RPMI7951 (cell line): Measurements from ENCODE around the gene PLA2G12B. TPM values are rescaled to one million over a fixed set of nuclear protein-coding genes. Genes with fewer than 3 reads are reported as not detected.
"Not testable (repeated sequence)": the region's sequence is repeated elsewhere in the genome, so short reads cannot be mapped to it uniquely, and the experiment has no call there.

Experiments
- DNase-seq: peaks from one replicate; pipeline ENCODE4 v3.0.0-alpha.2; 2012; ENCODE audit warnings: low read depth
- total RNA-seq: library from RNA; depleted of rRNA; stranded (reverse); fragments of >200 nt; shearing (Covaris generic); gene quantifications from 2 replicates; pipeline ENCODE4 v1.2.3, GENCODE V29; 2014; rRNA removed

The PLA2G12B gene, protein sequence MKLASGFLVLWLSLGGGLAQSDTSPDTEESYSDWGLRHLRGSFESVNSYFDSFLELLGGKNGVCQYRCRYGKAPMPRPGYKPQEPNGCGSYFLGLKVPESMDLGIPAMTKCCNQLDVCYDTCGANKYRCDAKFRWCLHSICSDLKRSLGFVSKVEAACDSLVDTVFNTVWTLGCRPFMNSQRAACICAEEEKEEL
- not detected in 2 replicates for total RNA-seq

DNA sequence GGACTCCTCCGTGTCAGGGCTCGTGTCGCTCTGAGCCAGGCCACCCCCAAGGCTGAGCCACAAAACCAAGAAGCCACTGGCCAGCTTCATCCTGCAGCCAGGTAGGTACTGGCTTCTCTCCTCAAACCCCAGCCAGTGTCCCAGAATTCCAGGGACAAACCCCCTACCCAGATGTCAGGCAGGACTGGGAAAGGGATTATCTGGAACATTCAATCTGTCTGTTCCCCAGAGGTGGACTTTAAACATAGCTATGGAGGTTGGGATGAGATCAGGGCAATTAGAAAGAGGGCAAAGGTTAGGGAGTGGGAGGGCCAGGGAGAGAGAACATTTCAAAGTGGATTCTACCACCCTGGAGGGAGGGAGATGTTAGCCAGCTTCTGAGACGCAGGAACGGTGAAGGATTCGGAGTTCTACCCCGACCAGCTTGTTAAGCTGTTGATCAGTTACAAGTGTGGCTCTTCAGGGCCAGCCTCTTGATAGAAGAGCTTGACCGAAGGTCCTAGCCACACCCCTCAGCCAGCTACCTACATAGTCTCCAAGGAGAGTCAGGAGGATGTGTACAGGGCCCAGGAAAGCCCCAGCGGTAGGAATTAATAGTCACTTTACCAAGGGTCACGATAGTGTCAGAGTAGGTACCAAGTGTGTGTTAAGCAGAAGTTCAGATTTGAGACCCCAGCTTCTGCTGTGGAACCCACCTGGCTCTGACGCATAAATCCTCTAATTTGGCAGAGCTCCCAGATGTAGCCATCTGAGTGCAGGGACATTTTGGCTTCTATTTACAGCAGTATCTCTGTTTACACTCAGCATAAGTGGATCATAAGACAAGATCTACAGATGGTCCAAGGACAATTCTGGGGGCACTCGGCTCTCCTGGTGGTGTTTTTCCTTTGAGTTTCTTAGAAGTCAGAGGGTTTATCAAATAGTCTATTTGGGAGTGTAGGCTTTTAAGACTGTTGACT lies at the start of gene PLA2G12B:
PLA2G12B (minus strand) TSS at position 211 of the 959 bp plus-strand sequence; CDS start at position 90, 121 bp downstream.
- no peak for DNase-seq

DNA sequence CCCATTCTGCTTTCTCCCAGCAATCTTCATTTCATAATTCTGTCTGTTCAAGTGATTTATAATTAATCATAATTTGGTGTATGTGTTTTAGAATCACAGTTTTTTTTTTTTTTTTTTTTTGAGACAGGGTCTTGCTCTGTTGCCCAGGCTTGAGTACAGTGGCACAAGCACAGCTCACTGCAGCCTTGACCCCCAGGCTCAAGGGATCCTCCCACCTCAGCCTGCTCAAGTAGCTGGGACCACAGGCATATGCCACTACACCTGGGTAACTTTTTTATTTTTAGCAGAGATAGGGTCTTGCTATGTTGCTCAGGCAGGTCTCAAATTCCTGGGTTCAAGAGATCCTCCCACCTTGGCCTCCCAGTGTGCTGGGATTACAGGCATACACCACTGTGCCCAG lies 49.2 kb upstream of the PLA2G12B start:
- DNase-seq, result no peak

DNA sequence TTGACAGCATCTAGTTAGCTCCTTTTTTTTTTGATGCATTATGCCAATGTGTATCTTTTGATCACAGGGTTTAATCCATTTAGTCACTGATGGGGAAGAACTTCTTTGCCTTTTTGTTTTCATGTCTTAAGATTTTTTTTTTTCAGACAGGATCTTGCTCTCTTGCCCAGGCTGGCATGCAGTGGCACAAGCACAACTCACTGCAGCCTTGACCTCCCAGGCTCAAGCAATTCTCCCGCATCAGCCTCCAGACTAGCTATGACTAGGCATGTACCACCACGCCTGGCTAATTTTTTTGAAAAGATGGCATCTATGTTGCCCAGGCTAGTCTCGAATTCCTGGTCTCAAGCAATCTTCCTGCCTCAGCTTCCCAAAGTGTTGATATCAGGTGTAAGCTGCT lies 46.4 kb upstream of the PLA2G12B start:
- DNase-seq, result no peak

DNA sequence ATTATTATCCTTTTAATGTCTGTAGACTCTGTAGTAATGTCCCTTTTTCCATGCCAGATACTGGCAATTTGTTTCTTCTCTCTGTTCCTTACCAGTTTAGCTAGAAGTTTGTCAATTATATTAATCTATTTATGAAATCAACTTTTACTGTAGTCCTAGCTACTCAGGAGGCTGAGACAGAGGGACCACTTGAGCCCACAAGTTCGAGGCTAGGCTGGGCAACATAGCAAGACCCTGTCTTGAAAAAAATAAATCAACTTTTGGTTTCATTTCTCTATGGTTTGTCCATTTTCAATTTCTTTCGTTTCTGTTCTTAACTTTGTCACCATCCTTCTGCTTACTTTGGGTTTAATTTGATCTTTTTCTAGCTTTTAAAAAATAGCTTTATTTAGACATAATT lies 42.5 kb upstream of the PLA2G12B start:
- no peak for DNase-seq

DNA sequence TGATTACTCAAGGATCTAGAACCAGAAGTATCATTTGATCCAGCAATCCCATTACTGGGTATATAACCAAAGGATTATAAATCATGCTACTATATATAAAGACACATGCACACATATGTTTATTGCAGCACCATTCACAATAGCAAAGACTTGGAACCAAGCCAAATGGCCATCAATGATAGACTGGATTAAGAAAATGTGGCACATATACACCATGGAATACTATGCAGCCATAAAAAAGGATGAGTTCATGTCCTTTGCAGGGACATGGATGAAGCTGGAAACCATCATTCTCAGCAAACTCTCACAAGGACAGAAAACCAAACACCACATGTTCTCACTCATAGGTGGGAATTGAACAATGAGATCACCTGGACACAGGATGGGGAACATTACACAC lies 40.9 kb upstream of the PLA2G12B start:
- DNase-seq, result not testable (repeated sequence)

DNA sequence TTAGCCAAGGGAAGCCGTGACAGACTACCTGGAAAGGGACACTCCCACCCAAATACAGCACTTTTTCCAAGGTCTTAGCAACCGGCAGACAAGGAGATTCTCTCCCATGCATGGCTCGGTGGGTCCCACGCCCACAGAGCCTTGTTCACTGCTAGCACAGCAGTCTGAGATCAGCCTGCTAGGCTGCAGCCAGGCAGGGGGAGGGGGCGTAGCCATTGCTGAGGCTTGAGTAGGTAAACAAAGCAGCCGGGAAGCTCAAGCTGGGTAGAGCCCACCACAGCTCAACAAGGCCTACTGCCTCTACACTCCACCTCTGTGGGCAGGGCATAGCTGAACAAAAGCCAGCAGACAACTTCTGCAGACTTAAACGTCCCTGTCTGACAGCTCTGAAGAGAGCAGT lies 35.2 kb upstream of the PLA2G12B start:
- DNase-seq, result not testable (repeated sequence)

DNA sequence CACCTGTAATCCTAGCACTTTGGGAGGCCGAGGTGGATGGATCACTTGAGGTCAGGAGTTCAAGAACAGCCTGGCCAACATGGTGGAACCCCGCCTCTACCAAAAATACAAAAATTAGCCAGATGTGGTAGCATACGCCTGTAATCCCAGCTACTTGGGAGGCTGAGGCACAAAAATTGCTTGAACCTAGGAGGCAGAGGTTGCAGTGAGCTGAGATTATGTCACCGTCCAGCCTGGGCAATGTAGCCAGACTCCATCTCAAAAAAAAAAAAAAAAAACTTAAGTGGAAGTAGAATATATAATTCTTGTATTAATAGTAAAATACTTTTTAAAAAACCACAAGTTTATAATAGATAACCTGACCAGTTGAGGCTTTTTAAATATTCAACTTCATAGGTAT lies 30.0 kb upstream of the PLA2G12B start:
- DNase-seq, result not testable (repeated sequence)

DNA sequence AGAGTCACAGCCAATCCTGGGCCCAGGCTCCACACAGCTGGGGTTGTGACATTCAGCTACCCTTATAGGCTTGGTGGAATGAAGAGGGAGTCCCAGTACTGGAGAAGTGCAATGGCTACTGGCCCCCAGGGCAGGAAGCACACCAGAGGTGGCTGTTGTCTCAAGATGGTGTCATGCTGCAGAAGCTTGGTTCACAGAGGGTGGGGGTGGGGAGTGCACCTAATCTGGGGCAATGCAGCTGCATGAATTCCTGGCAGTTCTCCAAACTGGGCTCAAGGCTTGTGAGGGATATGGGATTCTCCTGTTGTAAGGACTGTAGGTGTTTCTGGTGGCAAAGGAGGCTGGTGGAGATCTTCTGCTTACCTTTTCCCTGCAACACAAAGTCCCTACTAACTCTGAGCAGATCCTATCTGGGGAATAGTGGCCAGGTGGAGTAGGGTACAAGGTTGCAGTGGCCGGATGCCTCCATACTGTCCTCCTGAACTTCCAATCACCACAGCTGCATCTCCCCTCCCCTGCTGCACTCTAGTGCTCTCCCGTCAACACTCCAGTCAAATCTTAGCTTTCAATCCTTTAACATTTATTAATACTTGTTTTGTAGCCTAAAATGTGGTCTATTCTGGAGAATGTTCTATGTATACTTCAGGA lies 27.4 kb upstream of the PLA2G12B start:
- peak; percentile 28 for DNase-seq

DNA sequence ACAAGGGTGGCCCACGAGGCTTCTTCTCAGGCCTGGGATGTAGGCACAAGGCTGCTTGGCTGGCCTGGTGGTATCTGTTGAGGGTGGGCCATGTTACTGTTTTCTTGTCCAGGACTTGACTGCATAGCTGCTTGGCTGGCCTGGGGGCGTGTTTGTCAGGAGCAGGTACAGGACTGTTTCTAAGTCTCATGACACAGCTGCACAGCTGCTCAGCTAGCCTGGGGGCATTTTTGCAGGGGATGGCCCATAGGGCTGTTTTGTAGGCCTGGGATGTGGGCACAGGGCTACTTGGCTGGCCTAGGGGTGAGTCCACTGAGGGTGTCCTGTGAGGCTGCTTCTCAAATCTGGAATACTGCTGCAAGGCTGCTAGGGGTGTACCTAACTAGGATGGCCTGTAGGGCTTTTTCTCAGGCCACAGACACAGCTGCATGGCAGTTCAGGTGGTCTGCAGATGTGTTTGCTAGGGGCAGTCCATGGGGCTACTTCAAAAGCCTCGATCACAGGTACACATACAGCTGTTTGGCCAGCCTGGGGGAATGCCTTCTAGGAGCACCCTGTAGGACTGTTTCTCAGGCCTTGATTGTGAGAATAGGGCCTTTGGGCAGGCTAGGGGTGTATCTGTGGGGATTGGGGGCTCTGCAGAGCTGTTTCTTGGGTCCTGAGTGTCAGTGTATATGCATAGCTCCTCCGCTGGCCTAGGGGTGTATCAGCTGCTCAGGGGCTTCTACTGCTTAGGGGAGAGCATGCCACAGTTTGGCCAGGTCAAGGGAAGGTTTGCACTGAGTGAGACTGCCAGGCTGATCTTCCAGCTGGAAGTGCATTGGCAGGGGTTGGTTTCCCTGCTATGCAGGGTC lies 26.6 kb upstream of the PLA2G12B start:
- DNase-seq, result peak; percentile 13

DNA sequence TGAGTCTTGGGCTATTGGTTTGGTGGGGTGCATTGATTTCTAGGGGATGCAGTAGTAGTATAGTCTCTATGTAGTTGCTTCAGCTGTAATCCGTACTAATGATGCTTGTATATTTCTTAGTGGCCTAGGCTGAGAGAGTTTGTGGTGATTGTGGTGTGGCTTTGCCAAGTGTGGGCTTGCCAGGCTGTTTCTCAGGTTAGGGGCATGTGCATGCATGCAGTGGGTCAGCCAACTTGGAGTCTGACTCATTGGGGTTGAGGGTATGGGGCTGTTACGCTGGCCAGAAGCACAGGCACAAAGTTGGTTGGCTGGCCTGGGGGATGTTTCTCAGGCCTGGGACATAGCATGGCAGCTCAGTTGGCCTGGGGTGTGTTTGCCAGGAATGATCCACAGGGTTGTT lies 25.7 kb upstream of the PLA2G12B start:
- DNase-seq, result no peak

DNA sequence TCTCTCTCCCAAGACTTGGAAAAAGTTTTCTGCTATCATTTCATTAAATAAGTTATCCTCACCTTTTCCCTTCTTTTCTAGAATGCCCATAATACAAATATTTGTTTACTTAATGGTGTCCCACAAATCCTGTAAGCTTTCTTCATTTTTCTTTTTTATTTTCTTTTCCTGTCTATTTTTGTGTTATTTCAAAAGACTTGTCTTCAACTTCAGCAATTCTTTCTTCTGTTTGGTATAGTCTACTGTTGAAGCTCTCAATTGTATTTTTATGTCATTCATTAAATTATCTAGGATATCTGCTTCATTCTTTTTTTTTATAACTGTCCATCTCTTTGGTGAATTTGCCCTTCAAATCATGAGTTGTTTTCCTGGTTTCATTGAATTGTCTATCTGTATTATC lies 25.1 kb upstream of the PLA2G12B start:
- DNase-seq, result no peak

DNA sequence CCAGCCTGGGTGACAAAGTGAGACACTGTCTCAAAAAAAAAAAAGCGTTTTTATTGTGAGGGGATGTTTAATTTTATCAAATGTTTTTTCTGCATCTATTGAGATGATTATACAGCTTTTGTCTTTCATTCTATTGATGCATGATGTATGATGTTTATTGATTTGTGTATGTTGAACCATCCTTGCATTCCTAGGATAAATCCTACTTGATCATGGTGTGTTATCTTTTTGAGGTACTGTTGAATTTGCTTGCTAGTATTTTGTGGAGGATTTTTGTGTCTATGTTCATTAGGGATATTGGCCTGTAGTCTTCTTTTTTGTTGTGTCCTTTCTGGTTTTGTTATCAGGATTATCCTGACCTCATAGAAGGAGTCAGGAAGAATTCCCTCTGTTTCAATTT lies 22.3 kb upstream of the PLA2G12B start:
- no peak for DNase-seq

DNA sequence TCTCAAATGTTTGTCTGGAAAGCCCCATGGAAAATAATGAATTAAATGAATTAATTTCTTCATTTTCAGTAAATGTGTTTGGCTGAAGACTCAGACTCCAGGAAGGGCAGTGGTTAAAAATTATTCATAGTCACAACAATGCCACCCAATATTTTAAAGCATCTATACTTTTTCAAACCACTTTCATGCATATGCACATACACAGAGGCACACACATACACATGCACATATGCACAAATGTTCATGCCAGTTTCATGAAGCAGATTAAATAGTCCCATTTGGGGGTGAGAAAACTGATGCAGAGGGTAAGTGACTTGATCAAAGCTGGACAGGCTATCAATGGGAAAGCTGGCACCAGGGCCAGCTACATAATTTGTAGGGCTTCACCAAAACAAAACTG lies 1.4 kb upstream of the PLA2G12B start:
- DNase-seq, result no peak

DNA sequence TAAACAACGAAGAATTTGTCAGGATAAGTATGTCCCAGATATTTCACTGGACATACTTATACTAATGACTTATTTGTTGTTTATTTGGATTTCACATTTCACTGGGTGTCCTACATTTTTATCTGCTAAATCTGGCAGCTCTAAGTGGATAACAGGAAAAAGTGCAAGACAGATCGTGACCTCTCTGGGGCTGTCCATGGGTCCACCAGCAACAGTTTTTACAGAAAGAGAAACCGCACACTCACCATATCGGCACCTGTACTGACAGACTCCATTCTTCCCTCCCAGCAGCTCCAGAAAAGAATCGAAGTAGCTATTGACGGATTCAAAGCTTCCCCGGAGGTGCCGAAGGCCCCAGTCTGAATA lies 393 bp downstream of the PLA2G12B start:
- no peak for DNase-seq

DNA sequence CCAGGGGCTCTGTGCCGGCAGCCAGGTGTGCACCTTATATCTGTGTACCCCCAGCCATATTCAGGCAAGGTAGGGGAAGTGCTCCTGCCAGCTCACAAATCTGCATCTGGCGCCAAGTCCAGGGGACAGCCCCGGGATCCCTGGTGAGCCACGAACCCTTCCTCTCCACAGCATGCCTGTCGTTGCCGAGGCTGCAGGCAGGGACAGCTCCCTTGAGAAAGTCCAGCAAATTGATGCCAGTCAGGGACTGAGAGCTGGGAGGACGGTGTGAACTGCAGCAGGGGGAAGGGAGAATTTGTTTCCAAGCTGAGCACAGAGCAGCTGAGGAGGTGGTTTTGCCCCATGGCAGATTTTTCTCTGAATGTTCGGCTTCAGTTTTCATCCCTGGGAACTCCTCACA lies 919 bp downstream of the PLA2G12B start:
- DNase-seq, result no peak

DNA sequence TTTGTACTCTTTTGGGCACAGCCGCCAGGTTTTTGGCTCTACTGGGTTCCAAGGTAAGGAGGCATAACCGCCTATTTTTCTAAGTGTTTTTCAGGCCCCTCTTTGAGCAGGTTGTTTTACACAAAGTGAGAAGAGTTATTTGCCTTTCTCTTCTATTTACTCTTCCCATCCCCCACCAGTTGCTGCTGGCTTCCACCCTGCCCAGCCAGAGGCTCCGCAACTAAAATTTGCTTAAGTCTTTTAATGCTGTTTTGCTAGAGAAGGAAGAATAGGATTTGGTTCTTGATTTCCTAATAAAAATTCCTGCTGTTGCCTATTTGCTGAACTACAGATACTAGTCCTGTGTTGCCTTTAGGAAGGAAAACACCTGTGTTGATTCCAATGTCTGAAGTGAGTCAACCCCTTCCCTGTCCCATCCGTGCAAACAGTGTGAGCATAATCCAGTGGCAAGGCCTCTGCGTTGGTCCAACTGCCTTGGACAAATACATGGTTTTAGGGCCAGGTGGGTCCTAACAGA lies 1.9 kb downstream of the PLA2G12B start:
- DNase-seq, result no peak

DNA sequence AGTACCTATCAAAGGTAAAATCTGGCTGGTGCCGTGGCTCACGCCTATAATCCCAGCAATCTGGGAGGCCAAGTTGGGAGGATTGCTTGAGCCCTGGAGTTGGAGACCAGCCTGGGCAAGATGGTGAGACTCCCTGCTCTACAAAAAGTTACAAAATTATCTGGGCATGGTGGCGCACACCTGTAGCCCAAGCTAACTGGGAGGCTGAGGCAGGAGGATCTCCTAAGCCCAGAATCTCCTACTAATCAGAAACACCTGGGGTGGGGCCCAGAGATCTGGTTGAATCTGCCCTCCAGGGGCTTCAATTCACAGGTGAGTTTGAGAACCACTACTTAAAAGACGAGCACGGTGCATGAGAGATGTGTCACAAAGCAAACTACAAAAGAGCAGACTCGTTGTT lies 2.4 kb downstream of the PLA2G12B start:
- no peak for DNase-seq

DNA sequence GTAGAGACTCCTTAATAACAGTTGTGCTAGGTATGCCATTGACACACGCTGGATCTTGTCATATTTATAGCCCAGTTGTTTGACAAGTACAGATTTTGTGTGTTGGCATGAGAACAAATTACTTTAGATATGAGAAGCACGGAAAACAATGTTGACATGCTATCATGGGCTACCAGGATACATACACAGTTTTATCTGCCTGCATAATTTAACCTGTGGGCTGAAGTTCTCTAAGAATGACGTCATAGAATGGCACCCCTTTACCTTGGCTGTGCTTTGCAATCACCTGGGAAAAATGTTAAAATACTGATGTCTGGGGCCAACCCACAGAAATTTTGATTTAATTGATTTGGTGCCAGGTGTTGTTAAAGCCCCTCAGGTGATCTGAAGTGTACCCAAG lies 2.8 kb downstream of the PLA2G12B start:
- no peak for DNase-seq

DNA sequence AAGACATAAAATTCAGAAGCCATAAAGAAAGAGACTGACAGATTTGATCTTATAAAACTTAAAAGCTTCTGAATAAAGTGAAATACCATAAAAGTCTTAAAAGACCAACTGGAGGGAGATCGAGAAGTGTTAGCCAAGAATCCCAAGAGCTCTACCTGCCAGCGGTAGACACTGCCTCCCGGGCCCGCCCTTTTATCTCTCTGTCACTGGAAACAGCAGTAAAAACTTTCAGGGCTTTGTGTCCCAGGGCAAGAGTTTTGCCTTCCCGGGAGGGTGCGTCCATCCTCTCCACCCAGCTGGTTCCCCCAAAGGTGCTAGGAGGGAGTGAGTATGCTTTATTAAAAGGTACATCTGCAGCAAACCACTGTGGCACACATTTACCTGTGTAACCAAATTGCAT lies 5.8 kb downstream of the PLA2G12B start:
- DNase-seq, result no peak

DNA sequence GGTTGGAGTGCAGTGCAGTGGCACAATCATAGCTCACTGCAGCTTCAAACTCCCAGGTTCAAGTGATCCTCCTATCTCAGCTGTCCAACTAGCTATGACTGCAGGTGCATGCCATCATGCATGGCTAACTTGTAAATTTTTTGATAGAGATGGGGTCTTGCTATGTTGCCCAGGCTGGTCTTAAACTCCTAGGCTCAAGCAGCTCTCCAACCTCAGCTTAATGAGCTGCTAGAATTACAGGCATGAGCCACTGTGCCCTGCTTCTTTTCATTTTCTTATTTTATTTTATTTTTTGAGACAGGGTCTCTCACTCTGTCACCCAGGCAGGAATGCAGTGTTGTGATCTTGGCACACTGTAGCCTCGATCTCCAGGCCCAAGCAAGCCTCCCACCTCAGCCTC lies 7.6 kb downstream of the PLA2G12B start:
- DNase-seq, result no peak

DNA sequence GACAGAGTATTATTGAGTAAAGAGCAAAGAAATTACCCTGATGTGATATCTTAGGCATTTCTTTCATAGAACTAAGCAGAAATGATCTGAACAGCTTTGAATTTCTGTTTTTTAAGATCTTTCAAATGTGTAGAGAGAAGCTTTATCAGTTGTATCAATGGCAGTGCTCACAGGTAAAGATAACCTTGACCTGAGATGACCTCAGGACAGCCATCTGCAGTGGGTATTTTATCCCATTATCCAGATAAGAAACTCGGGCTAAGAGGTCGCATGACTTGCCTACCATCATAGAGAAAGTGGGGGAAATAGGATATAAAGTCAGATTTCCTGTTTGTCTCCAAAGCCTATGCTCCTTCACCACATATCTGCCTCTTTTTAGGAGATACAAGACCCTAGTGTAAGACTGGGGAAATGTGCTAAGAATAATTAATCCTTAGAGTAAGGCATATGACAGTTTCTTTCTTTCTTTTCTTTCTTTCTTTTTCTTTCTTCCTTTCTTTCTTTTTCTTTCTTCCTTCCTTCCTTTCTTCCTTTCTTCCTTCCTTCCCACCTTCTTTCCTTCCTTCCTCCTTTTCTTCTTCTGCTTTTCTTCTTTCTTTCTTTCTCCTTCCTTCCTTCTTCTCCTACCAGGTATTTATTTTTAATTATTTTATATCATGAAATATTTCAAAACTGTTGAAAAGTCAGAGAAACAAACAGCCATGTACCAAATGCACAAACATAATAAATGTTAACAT lies 10.9 kb downstream of the PLA2G12B start:
- DNase-seq, result no peak
